H1 (cell line): ENCODE measurements around the gene IMPG2. TPM values are rescaled to one million over a fixed set of nuclear protein-coding genes. Genes with fewer than 3 reads are reported as not detected.

Experiments
- CREB1 ChIP-seq: IDR thresholded peaks from 2 replicates; pipeline ENCODE4 v1.6.1; 2012; ENCODE audit warnings: inconsistent platforms
- RXRA ChIP-seq: IDR thresholded peaks from 2 replicates; pipeline ENCODE4 v1.6.1; 2011; ENCODE audit warnings: low read depth, mild to moderate bottlenecking, low read length, moderate library complexity; ENCODE audit not compliant: insufficient read depth
- polyA plus RNA-seq, 7 experiments: library from polyadenylated mRNA; depleted of rRNA in 3 of 7; stranded (reverse) in 5 of 7; unstranded in 2 of 7; fragments of >200 nt in 5 of 7; fragments of 200-250 nt in 2 of 7; gene quantifications; 1 replicate in 5 of 7; 2 replicates in 1 of 7; 4 replicates in 1 of 7; pipeline versions ENCODE4 v1.2.1 to v1.2.3, GENCODE V29; 2011 to 2013; ENCODE audit warnings: missing spikeins in 2 of 7, mixed read lengths in 2 of 7
- total RNA-seq: library from RNA; stranded (reverse); fragmentation: NEBNext Ultra II Directional; extraction: Animal tissue kit (Norgen Biotek cat#: 25700); gene quantifications from 2 replicates; pipeline ENCODE4 v1.2.1, GENCODE V29; 2021

Gene IMPG2
- total and polyA plus RNA-seq, 2 of the 8 experiments (the other 6 are each of a cell fraction or from before 2014, with no cell fraction given), result 0.03 to 0.06 TPM

- TF ChIP-seq RXRA (no peak), CREB1 (no peak)
Measured at GRCh38 chr3:101202640-101203039, 117.7 kb downstream of the IMPG2 start (continued).
